Skin epidermis (tissue), 12 donors: ENCODE data around the gene JPT2.

Experiments
- H3K27ac ChIP-seq, 21 experiments: fragments of 200-600 bp; sonication (generic) in 11 of 21; one replicate each; pipeline ENCODE4 v1.5.0; 2020; ENCODE audit warnings: mild to moderate bottlenecking in 3 of 21, inconsistent platforms in 2 of 21, moderate library complexity in 2 of 21
- H3K4me3 ChIP-seq, 7 experiments: fragments of 200-600 bp; sonication (generic) in 2 of 7; one replicate each; pipeline ENCODE4 v1.5.0; 2020; ENCODE audit warnings: inconsistent platforms in 2 of 7, mild to moderate bottlenecking in 2 of 7, moderate library complexity in 1 of 7

JPT2 gene

GRCh38 chr16:1677942-1678499 lies at the start of gene JPT2:
JPT2 (plus strand) TSS chr16:1678279; CDS start chr16:1678313, 34 bp downstream.
- H3K27ac ChIP-seq = peak within 1 kb of the TSS; percentile 52 to 93 (median 87)

GRCh38 chr16:1630450-1631213 lies 47.4 kb upstream of the JPT2 start:
- H3K27ac ChIP-seq = no peak overlapping the region
- H3K4me3 ChIP-seq = no peak overlapping the region

More at GRCh38 chr16:1677942-1678499, at the start of gene JPT2:
- H3K4me3 ChIP-seq = peak within 1 kb of the TSS; percentile 55 to 98 (median 81)

- Histone ChIP-seq H3K27ac (no peak overlapping the region), H3K4me3 (no peak overlapping the region)
Measured at GRCh38 chr16:1631230-1631629, 46.8 kb upstream of the JPT2 start.

GRCh38 chr16:1631931-1632637 lies 46.0 kb upstream of the JPT2 start:
- Histone ChIP-seq H3K4me3 (no peak overlapping the region), H3K27ac (peak overlapping the region in 1 of 21 experiments; percentile 11)

GRCh38 chr16:1632638-1632970 lies 45.5 kb upstream of the JPT2 start:
- no peak overlapping the region for H3K4me3 ChIP-seq
- H3K27ac ChIP-seq = peak overlapping the region in 1 of 21 experiments; percentile 11

GRCh38 chr16:1633310-1633709 lies 44.8 kb upstream of the JPT2 start:
- no peak overlapping the region for H3K4me3 ChIP-seq
- no peak overlapping the region for H3K27ac ChIP-seq

GRCh38 chr16:1634541-1634940 lies 43.5 kb upstream of the JPT2 start:
- Histone ChIP-seq H3K4me3 (no peak overlapping the region), H3K27ac (no peak overlapping the region)

- Histone ChIP-seq H3K27ac (no peak overlapping the region), H3K4me3 (no peak overlapping the region)
Measured at GRCh38 chr16:1635070-1635469, 43.0 kb upstream of the JPT2 start.

GRCh38 chr16:1637526-1637925 lies 40.6 kb upstream of the JPT2 start:
- H3K4me3 ChIP-seq = no peak overlapping the region
- no peak overlapping the region for H3K27ac ChIP-seq

- H3K4me3 ChIP-seq = no peak overlapping the region
- no peak overlapping the region for H3K27ac ChIP-seq
Measured at GRCh38 chr16:1638757-1639156, 39.3 kb upstream of the JPT2 start.

GRCh38 chr16:1639282-1639681 lies 38.8 kb upstream of the JPT2 start:
- no peak overlapping the region for H3K4me3 ChIP-seq
- H3K27ac ChIP-seq = no peak overlapping the region

- Histone ChIP-seq H3K27ac (no peak overlapping the region), H3K4me3 (no peak overlapping the region)
Measured at GRCh38 chr16:1639860-1640259, 38.2 kb upstream of the JPT2 start.

- Histone ChIP-seq H3K4me3 (no peak overlapping the region), H3K27ac (peak overlapping the region in 1 of 21 experiments; percentile 43)
Measured at GRCh38 chr16:1640261-1640941, 37.7 kb upstream of the JPT2 start.

- Histone ChIP-seq H3K4me3 (no peak overlapping the region), H3K27ac (no peak overlapping the region)
Measured at GRCh38 chr16:1641261-1641660, 36.8 kb upstream of the JPT2 start.

GRCh38 chr16:1642148-1642547 lies 35.9 kb upstream of the JPT2 start:
- H3K4me3 ChIP-seq = no peak overlapping the region
- no peak overlapping the region for H3K27ac ChIP-seq

GRCh38 chr16:1642753-1643152 lies 35.3 kb upstream of the JPT2 start:
- Histone ChIP-seq H3K4me3 (no peak overlapping the region), H3K27ac (no peak overlapping the region)

- H3K27ac ChIP-seq = no peak overlapping the region
- no peak overlapping the region for H3K4me3 ChIP-seq
Measured at GRCh38 chr16:1643521-1643920, 34.6 kb upstream of the JPT2 start.

- Histone ChIP-seq H3K4me3 (no peak overlapping the region), H3K27ac (peak overlapping the region in 5 of 21 experiments; percentile 18 to 29 (median 18))
Measured at GRCh38 chr16:1645914-1646525, 32.1 kb upstream of the JPT2 start.

GRCh38 chr16:1647856-1648255 lies 30.2 kb upstream of the JPT2 start:
- Histone ChIP-seq H3K27ac (no peak overlapping the region), H3K4me3 (no peak overlapping the region)

- H3K27ac ChIP-seq = no peak overlapping the region
- no peak overlapping the region for H3K4me3 ChIP-seq
Measured at GRCh38 chr16:1650131-1650530, 27.9 kb upstream of the JPT2 start.
